PC-9 (cell line): ENCODE measurements around the gene GLYATL1.
A peak's percentile ranks its signal among the peaks of the same experiment; 100 is the strongest.

Experiments
- EZH2 ChIP-seq: fragments of 200-600 bp; sonication (generic); IDR thresholded peaks from 2 replicates; pipeline ENCODE4 v1.8.0; 2017; ENCODE audit warnings: antibody characterized with exemption, low read depth
- TF ChIP-seq, protein P1 (sequence below): fragments of 200-600 bp; sonication (generic); conservative IDR thresholded peaks from 2 replicates; pipeline ENCODE4 v1.6.1; 2017; ENCODE audit warnings: mixed run types, antibody characterized with exemption, mild to moderate bottlenecking, moderate library complexity

DNA sequence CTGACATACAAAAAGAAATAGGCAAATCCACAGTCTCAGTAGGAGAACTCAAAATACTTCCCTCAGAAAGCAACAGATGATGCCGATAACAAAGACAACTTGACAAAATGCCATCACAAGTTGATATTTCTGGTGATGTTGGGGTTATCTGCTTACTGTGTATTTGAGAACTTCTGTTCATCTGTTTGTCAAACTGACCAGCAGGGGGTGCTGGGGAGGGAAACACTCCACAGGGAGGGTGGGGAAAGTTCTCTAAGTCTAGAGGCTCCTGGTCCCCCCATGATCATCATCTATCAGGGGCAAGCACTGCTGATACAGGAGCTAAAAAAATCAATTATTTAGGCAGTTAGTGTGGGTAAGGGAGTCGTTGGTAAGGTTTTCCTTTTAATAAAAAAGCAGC lies 19.2 kb downstream of the GLYATL1 start:
- TF ChIP-seq EZH2, result no peak
- TF ChIP-seq, protein P1, sequence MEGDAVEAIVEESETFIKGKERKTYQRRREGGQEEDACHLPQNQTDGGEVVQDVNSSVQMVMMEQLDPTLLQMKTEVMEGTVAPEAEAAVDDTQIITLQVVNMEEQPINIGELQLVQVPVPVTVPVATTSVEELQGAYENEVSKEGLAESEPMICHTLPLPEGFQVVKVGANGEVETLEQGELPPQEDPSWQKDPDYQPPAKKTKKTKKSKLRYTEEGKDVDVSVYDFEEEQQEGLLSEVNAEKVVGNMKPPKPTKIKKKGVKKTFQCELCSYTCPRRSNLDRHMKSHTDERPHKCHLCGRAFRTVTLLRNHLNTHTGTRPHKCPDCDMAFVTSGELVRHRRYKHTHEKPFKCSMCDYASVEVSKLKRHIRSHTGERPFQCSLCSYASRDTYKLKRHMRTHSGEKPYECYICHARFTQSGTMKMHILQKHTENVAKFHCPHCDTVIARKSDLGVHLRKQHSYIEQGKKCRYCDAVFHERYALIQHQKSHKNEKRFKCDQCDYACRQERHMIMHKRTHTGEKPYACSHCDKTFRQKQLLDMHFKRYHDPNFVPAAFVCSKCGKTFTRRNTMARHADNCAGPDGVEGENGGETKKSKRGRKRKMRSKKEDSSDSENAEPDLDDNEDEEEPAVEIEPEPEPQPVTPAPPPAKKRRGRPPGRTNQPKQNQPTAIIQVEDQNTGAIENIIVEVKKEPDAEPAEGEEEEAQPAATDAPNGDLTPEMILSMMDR, result peak; percentile 53
